GM18519 (cell line): ENCODE measurements around the gene PANK1.

Experiments used
- ATAC-seq: cut with Tn5 transposase; IDR thresholded peaks from one replicate; pipeline ENCODE4 v1.9.1; 2021; ENCODE audit warnings: mild to moderate bottlenecking, moderate library complexity; ENCODE audit not compliant: unreplicated experiment, low FRiP score

PANK1 gene

GRCh38 chr10:89652806-89653370 lies 7.8 kb upstream of the PANK1 start:
- no peak for ATAC-seq

- peak; percentile 57 for ATAC-seq
Measured at GRCh38 chr10:89651916-89652573, 7.0 kb upstream of the PANK1 start.

- no peak for ATAC-seq
Measured at GRCh38 chr10:89651205-89651915, 6.3 kb upstream of the PANK1 start.

- no peak for ATAC-seq
Measured at GRCh38 chr10:89649051-89649450, 4.0 kb upstream of the PANK1 start.

- ATAC-seq = no peak
Measured at GRCh38 chr10:89648074-89648473, 3.0 kb upstream of the PANK1 start.

- ATAC-seq = no peak
Measured at GRCh38 chr10:89646889-89647657, 2.0 kb upstream of the PANK1 start.

- ATAC-seq = no peak
Measured at GRCh38 chr10:89645742-89646172, 715 bp upstream of the PANK1 start.

GRCh38 chr10:89644691-89644966 lies 413 bp downstream of the PANK1 start:
- ATAC-seq = peak; percentile 19

GRCh38 chr10:89643812-89644690 lies 991 bp downstream of the PANK1 start:
- ATAC-seq = peak; percentile 74

GRCh38 chr10:89643431-89643811 lies 1.6 kb downstream of the PANK1 start:
- no peak for ATAC-seq

GRCh38 chr10:89642193-89642592 lies 2.8 kb downstream of the PANK1 start:
- no peak for ATAC-seq

GRCh38 chr10:89640241-89640640 lies 4.8 kb downstream of the PANK1 start:
- ATAC-seq = no peak

- no peak for ATAC-seq
Measured at GRCh38 chr10:89639326-89639725, 5.7 kb downstream of the PANK1 start.

- ATAC-seq = no peak
Measured at GRCh38 chr10:89637113-89637512, 7.9 kb downstream of the PANK1 start.

GRCh38 chr10:89634637-89635036 lies 10.4 kb downstream of the PANK1 start:
- ATAC-seq = no peak

GRCh38 chr10:89633484-89633883 lies 11.6 kb downstream of the PANK1 start:
- no peak for ATAC-seq

- no peak for ATAC-seq
Measured at GRCh38 chr10:89632824-89633223, 12.2 kb downstream of the PANK1 start.

GRCh38 chr10:89627830-89628229 lies 17.2 kb downstream of the PANK1 start:
- no peak for ATAC-seq

GRCh38 chr10:89625041-89625765 lies 19.8 kb downstream of the PANK1 start:
- no peak for ATAC-seq

- no peak for ATAC-seq
Measured at GRCh38 chr10:89624020-89624419, 21.0 kb downstream of the PANK1 start.
